HG03039 (cell line): ENCODE measurements around the gene CD40LG.

Source experiments
- ATAC-seq: cut with Tn5 transposase; IDR thresholded peaks from one replicate; pipeline ENCODE4 v1.9.1; 2021; ENCODE audit warnings: mild to moderate bottlenecking, moderate library complexity; ENCODE audit not compliant: unreplicated experiment

Gene CD40LG

DNA sequence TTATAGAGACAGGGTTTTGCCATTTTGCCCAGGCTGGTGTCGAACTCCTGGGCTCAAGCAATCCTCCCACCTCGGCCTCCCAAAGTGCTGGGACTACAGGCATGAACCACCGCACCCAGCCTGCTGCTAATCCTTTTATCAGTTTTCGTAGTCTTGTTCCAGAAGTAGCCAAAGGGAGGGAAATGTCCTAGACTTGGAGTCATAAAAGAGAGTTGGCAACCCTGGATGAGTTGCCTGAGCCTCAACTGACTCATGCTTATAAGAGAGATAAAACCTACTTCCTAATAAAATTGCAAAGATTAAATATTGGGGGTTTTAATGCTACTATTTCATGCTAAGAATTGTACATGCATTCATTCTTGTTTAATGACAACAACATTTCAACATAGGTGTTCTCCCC, 44.3 kb downstream of the CD40LG start:
- no peak for ATAC-seq

DNA sequence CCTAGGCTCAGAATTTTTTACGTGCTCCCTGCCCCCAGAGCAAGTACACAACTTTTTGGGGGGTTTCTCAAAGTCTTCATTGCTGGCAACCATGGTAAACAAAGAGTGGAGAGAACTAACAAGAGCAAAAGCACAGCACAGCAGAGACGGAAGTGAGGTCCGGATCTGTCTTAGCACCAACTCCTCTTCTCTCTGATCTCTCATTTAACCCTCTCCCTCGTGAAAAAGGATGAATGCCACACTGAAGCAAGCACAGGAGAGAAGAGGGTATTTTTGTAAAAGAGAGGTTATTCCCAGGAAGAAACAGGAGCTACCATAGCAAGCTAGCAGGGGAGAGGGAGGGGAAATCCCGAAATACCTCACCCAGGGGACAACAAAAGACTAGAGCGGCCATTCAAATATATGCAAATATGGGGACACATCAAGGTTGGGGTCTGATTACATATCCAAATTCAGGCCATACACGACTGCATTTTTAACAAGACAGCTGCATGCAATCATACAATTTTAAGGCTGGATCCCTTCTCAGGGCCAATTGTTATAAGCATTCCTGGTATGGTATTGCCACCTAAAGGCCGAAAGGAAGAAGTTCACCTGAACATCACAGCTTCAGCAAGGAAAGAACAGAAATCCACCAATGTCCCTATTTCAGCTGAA, 46.6 kb downstream of the CD40LG start:
- peak; percentile 68 for ATAC-seq

DNA sequence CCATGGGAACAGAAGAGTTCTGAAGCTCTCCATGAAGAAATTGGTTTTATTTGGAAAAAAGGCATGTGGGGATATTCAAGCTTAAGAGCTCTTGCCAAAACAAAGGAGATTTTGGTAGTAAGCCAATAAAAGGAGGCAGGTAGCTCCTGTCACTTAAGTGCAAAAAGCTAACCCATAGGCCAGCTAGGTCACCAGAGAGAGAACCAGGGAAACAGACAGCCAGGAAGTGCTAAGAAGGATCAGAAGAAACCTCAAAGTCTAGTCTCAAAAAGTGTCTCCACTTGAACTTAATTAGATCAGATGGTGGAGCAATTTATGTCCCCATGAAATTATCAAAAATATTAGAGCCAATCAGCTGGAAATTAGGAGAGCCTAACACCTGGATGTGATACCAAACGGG, 49.2 kb downstream of the CD40LG start:
- no peak for ATAC-seq

DNA sequence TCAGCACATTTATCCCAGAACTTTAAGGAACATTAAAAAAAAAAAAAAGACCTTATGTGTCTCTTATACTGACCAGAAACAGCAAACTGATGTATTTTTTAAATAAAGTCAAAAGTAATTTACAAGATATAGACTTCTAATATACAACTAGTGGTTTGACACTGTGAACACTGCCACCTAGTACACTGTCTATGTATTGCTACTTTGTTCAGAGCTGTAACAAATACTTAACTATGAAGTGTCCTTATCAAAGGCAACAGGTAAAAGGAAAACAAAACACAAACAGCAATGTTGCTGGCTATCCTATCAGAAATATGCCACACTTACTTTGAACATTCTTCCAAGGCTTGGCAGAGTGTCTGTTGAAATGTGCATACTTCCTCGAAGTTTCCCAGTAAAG, 60.4 kb downstream of the CD40LG start:
- no peak for ATAC-seq
